Activated CD4-positive, CD25-positive, alpha-beta regulatory T cell treated with anti-CD3 and anti-CD28 coated beads, Interleukin-2, amount 50 U/mL, for 16 hours (primary cell): Measurements from ENCODE around the gene INIP.
"Not testable (repeated sequence)": the region's sequence is repeated elsewhere in the genome, so short reads cannot be mapped to it uniquely, and the experiment has no call there.

Source experiments
- DNase-seq: peaks from one replicate; pipeline ENCODE4 v3.0.0-alpha.2; 2020; ENCODE audit warnings: low read depth, low spot score

INIP gene

DNA sequence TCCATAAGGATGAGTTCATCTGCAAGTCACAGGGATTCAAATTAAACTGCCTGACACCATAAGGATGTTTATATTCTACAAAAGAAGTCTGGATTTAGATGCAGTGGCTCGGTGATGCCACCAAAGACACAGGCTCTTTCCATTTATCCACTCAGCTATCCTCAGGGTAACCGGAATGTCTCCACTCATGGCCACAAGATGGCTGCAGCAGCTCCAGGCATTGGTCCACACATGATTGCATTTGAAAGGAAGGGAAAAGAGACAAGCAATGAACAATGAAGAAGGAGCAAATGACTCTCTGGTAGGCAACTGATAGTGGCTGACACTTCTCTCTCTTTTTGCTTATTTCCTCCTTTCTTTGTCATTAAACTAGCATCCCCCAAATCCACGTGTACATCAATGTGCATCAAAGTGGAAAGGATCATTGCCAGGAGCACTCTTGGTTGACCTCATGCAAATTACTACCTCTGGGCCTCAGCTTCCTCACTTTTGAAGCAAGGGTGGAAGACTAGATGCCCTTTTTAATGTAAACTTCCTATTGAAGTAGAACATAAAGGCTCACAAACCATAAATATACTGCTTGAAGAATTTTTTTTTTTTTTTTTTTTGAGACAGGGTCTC, 25.4 kb upstream of the INIP start:
- DNase-seq, result no peak

DNA sequence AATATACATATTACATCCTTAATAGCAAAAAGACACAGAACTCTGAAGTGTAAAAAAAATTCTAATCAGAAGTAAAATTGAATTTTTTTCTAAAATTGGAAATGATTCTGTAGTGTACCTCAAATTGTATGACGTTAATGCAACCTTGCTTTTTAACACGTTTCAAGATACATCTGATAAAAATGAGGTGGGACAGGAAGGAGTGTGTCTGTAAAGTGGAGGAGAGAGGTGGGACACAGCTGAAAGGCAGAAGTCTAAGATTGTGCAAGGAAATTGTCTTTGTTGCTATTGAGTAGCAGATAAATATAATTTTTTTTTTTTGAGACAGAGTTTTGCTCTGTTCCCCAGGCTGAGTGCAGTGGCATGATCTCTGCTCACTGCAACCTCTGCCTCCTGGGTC, 17.0 kb upstream of the INIP start:
- DNase-seq, result no peak

DNA sequence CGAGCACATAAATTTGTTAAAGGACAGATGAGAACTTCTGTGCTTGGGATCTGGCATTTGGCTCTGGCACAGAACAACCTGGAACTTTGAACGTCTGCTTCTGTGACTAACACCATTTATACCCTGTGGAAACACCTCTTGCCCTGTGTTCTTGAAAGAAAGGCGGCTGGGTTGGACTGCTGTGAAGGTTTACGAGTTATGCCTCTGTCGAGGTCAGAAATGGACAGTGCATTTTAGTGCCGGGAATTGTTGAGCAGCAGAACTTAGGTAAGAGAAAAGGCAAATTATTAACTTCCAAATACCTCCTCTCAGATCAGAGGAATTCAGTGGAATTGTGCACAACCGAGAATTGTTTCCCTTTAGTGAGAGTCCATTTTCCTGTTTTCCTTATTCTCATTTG, 14.1 kb upstream of the INIP start:
- no peak for DNase-seq

DNA sequence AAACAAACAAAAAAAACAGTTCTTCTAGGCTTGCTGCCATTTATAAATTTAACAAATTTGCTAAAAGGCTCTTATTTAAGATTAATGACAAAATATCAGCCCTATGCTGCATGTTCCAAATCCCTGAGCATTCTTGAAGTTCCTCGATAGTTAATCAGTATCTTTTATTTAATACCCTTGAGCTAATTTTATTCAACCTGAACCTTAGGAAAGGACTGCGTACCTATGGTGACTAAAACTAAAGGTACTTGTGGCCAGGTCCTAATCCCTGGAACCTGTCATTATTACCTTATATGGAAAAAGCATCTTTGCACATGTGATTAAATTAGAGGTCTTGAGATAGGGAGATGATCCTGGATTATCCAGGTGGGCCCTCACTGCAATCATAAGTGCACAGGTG, 10.5 kb upstream of the INIP start:
- no peak for DNase-seq

DNA sequence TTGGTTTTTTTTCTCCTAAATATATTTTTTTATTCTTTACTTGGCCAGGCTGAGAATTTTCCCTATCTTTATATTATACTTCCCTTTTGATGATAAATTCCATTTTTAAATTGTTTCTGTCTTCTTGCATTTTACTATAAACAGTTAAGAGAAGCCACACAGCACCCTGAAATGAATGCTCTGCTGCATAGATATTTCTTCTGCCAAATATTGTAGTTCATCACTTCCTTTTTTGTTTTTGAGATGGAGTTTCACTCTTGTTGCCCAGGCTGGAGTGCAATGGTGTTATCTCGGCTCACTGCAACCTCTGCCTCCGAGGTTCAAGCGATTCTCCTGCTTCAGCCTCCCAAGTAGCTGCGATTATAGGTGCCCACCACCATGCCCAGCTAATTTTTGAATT, 8.5 kb upstream of the INIP start:
- no peak for DNase-seq

DNA sequence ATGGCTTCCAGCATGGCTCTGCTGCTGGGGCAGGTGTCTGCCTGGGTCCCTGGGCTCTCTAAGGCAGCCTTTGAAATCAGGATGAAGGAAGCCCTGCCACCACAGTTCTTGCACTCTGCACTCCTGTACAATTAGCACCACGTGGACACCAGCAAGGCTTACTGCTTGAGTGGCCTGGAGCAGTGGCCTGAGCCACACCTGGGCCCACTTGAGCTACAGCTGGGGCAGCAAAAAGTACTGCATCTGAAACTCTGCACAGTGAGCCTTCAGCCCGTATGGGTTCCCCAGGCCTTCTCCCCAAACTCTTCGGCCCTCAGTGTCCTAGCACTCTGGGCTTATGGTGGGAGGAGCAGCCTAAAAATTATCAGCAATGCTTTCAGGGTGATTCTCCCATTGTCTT, 8.0 kb upstream of the INIP start:
- no peak for DNase-seq

DNA sequence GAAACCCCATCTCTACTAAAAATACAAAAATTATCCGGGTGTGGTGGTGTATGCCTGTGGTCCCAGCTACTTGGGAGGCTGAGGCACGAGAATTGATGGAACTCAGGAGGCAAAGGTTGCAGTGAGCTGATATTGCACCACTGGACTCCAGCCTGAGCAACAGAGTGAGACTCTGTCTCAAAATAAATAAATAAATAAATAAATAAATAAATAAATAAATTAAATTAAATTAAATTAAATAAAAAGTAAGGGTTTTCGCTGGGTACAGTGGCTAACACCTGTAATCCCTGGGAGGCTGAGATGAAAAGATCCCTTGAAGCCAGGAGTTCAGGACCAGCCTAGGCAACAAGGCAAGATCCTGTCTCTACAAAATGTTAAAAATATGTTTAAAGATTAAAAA, 4.8 kb upstream of the INIP start:
- DNase-seq, result not testable (repeated sequence)

DNA sequence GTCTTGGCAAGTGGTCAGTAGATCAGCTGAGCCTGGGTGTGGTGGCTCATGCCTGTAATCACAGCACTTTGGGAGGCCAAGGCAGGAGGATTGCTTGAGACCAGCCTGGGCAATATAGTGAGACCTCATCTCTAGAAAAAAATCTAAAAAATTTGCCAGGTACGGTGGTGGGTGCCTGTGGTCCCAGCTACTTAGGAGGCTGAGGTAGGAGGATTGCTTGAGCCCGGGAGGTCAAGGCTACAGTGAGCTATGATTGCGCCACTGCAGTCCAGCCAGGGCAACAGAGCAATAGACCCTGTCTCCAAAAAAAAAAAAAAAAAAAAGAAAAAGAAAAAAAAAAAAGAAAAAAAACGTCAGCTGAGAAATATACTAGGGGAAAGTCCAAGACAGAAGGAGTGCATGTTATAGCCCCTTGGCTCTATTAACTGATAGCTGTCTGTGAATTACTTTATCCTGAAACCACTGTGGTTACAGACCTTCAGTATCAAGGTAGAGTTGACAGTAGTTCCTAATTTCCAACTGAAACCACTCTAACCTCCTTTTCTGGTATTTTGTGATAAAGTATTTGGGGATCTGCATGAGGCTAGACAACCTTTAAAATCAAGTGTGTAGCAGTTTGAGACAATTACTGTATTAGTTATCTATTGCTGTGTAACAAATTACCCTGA, 2.3 kb upstream of the INIP start:
- no peak for DNase-seq

DNA sequence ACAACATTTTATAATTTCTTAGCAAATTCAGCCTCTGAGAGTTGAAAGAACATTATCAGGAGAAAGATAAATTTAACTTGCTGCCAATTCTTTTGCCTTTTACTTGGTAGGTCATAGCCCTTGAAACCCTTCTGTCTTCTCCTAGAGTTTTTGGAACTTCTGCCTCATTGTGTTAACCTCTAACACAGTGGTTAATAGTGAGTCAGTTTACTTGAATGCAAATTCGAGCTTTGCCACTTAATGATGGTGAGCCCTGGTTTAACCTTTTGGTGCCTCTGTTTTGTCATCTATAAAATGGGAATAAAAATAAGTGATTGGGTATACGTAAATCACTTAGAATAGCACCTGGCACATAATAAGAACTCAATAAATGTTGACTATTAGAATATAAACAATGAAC, 1.8 kb upstream of the INIP start:
- DNase-seq, result no peak

DNA sequence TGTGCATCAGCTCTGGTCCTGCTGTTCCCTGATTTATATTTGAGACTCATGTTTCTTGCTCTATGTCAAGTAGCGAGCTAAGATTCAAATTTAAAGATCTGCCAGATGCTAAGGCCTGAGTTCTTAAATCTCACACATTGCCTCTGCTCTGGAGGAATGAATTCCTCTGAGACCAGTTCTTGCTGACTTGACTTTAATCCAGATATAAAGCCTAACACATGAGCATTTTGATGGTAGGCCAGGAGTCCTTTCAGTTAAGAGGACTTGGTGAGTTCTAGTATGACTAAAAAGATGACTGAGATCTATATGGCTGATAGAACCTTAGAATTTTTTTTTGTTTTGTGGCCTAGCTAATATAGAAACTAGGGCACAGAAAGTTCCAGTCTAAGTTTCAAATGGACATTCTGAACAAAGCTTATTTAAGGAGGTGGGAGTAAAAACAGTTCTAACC, 1.3 kb upstream of the INIP start:
- DNase-seq, result no peak

DNA sequence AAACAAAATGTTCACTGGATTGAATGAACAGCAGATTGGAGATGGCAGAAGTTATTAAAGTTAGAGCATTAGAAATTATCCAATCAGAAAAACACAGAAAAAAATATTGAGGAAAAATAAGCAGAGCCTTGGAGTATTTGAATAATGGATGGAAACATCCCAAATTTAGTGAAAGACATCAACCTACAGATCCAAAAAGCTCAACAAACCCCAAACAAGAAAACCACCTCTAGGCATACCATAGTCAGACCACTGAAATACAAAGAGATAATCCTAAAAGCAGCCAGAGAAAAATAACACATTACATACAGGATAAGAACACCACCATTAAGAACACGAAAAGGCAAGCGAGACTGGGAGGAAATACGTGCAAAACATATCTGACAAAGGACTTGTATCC, 5.2 kb downstream of the INIP start:
- no peak for DNase-seq

DNA sequence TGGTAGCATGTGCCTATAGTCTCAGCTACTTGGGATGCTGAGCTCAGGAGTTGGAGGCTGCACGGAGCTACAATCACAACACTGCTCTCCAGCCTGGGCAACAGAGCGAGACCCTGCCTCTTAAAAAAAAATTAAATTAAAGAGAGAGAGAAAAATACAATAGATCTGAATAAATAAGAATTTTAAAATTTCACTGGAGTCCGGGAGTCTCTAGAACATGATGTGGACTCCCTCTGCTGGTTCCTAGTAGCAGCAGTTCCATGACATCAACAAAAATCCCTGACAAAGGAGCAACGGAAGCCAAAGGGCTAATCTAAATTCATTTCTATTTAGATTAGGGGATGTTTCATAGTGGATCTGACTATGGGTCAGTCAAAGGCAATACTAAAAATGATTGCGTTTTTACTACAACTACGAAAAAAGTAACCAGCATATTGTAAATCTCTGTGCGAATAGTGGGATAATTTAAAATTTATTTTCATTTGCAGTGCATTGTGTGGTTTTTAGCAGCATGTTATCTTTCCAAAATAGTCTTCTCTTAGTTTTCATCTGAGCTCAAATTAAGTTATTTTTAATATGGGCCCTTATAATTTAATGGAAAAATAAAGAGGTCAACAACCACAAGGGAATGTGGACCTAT, 6.7 kb downstream of the INIP start:
- DNase-seq, result no peak

DNA sequence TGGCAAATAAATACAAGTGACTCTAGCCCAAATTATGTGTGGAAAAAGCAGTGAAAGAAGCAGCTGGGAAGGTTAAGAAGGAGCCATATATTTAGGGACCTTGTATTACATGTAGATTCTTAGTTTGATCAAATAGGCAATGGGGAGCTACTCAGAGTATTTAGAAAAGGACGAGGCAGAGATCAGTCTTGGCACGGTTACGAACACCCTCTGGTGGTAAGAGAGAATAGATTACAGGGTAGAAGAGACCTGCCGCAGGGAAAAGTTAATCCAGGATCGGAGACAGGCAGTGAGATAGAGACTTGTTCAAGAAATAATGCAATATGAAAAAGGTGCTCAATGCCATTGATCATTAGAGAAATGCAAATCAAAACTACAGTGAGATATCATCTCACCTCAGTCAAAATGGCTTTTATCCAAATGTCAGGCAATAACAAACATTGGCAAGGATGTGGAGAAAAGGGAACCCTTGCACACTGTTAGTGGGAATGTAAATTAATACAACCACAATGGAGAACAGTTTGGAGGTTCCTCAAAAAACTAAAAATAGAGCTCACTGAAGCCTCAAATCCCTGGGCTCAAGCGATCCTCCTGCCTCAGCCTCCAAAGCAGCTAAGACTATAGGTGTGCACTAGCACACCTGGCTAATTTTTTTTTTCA, 12.0 kb downstream of the INIP start:
- DNase-seq, result no peak

DNA sequence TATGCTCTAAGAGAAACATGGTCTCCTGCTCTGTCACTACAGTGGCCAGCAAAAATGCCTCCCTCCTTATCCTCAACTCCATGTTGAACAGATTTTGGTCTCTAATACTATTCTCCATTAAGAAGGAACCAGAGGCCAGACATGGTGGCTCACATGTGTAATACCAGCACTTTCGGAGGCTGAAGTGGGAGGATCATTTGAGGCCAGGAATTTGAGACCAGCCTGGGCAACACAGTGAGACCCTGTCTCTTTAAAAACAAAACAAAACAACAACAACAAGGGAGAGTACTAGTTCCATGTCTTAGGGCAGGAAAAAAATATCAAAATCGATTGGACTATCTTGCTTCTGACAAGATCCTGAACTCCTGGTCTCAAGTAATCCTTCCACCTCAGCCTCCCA, 14.6 kb downstream of the INIP start:
- DNase-seq, result no peak

DNA sequence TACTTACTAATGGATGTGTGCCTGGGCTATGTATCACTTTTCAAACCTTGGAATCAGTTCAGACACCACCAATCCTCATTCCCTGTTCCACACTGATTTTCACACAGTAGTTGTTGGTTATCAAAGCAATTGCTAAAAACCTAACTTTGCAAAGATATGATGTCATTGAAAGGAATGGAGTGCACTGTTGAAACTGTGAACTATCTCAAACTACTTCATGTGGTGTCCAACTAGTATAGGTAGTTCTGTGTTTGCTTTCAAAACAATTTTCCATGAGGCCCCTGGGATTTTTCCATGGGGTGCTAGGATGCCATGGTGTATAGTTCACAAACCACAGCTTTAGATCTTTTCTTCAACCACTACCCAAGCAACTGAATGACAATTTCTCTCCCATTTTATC, 17.8 kb downstream of the INIP start:
- DNase-seq, result no peak

DNA sequence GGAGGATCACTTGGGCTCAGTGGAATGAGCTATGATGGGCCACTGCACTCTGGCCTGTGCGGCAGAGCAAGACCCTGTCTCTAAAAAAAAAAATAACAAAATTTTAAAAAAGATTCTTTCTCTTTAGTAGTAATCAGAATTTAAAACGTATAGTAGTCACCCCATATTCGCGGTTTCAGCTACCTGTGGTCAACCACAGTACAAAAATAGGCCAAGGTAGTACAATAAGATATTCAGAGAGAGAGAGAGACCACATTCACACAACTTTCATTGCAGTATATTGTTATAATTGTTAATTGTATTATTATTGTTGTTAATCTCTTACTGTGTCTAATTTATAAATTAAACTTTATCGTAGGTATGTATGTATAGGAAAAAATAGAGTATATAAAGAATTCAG, 18.7 kb downstream of the INIP start:
- no peak for DNase-seq

DNA sequence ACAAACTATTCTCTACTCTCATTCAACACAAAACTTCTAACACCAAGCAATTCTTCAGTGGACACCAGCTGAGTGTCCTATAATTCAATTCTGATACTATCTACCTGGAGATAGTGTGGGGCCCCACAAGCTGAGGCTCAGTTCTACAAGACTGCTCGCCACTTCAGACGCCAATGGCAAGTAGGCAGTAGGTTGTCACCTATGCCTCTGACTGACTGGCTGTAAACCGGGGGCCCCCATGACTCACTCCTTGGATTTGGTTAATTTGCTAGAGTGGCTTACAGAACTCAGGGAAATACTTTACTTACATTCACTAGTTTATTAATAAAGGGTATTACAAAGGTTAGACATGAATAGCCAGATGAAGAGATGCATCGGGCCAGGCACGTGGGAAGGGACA, 21.5 kb downstream of the INIP start:
- no peak for DNase-seq

DNA sequence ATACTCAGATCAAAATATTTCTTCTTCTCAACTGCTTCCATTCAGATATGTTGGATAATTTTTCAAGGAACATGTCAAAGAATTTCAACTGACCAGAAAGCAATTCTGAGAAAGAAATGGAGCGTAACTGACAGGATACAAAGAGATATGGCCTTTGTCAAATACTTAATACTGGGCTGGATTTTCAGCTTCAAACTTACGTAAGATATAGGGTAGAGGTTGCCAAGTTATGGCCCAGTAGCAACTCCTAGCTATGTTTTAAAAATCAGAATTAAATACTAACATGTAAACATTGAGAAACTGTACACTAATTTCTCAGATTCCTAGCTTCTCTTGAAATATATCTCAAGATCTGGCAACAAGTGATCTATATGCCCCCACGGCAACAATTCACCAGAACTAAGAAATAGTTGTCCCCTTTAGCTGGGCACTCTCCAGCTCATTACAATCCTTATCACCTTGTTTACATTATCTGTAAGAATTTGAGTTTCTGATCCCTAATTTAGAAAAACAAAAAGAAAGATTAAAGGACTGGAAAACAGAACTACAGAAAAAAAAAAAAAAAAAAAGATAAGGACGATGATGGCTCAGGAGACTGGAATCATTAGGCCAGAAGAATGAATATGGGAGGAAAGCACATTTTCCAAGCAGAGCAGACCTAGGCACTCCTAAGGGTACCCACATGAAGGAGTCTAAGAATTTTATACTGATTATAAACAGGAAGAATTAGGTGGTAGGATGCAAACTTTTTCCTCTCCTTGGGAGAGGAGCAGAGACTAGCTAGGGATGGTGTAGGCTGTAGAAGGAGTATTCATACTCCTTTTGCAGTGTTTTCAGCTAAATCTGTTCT, 23.0 kb downstream of the INIP start:
- no peak for DNase-seq

DNA sequence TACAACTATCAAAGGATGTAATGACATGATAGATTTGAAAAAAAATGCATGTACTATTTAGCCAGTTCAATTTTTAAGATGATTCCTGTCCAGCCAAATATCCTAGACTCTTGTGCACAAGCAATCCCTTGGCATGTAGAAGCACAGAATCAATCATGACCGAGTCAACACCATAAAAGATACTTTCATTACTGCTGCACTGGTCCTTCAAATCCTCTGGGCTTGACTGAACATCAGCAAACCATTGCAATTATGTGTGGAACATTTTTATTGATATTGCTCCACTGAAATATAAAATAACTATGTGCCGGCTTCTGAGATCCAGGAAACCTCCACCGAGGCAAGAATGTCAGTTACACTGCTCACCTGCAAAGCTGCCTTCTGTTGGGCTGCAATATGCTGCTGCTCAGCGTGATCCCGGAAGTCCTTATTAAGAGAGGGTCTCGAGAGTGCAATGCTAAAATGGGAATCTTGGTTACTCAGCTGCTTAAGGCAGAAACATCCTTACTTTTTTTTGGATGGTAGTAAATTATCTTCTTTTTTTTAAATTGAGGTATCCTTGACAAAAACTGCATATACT, 28.7 kb downstream of the INIP start:
- no peak for DNase-seq

DNA sequence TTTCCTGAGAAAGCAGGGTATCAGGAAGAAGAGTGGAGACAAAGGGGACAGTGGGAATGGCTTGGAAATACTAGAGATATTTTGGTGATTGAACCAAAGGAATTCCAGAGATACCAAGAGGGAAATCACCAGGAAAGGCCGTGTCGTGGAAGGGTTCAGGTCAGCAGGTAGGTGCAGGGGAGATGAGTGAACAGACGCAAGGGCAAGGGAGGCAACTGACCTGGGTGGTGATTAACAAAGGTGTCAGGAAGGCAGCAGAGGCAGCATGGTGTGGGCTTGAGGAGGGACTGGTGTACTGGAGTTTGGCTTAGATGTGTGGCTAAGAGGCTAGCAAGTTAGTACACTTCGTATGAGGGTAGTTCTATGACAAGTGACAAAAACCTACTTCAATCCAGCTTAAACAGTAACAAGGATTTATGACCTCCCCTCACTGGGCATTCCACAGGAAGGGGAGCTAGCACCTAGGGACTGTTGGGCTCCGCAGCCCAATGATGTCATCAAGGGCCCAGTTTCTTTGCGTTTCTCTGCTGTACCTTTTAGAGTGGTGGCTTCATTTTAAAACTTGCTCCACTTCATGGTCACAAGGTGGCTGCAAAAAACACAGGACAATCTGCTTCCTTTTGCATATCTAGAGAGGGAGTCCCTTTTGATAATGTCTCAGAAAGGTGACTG, 37.0 kb downstream of the INIP start:
- no peak for DNase-seq

DNA sequence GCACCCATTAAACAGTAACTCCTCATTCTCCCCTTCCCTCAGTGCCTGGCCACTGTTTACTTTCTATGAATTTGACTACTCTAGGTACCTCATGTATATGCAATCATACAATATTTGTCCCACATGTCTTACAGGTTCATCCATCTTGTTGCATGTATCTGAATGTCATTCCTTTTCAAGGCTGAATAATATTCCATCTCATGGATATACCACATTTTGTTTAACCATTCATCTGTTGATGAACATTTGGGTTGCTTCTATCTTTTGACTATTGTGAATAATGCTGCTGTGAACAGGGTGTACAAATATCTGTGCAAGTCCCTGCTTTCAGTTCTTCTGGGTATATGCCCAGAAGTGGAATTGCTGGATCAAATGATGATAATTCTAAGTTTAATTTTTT, 40.9 kb downstream of the INIP start:
- DNase-seq, result no peak
